Adrenal gland (tissue), 5 donors: ENCODE data around the gene ELAC1.

Source experiments
- CTCF ChIP-seq, 6 experiments: fragments of 450-650 bp in 4 of 6; fragments of 200-600 bp in 2 of 6; sonication (generic) in 1 of 6; IDR thresholded peaks; 1 replicate in 5 of 6; 2 replicates in 1 of 6; pipeline versions ENCODE4 v1.5.1 to v1.8.0; 2016 to 2021; ENCODE audit warnings: antibody characterized with exemption in 6 of 6, mild to moderate bottlenecking in 2 of 6, moderate library complexity in 1 of 6
- POLR2A ChIP-seq, 2 donors: fragments of 450-650 bp; IDR thresholded peaks; one replicate each; pipeline ENCODE4 v1.6.1; 2017; ENCODE audit warnings: antibody characterized with exemption in 2 of 2, mild to moderate bottlenecking in 2 of 2, moderate library complexity in 1 of 2
- donor health status: DM: no; HTN: no; CAD: no.

GRCh38 chr18:51006061-51006818, 38.4 kb downstream of the ELAC1 start:
- TF ChIP-seq CTCF (IDR thresholded peaks at IDR 0.05) (no peak), POLR2A (IDR thresholded peaks at IDR 0.05) (no peak)
